GM18870 (cell line): ENCODE data around the gene ZBTB21.

Experiments used
- ATAC-seq: cut with Tn5 transposase; IDR thresholded peaks from one replicate; pipeline ENCODE4 v1.9.1; 2021; ENCODE audit warnings: moderate library complexity; ENCODE audit not compliant: unreplicated experiment

Gene ZBTB21

GRCh38 chr21:42040411-42041180, 30.4 kb upstream of the ZBTB21 start:
- ATAC-seq: no peak

DNA sequence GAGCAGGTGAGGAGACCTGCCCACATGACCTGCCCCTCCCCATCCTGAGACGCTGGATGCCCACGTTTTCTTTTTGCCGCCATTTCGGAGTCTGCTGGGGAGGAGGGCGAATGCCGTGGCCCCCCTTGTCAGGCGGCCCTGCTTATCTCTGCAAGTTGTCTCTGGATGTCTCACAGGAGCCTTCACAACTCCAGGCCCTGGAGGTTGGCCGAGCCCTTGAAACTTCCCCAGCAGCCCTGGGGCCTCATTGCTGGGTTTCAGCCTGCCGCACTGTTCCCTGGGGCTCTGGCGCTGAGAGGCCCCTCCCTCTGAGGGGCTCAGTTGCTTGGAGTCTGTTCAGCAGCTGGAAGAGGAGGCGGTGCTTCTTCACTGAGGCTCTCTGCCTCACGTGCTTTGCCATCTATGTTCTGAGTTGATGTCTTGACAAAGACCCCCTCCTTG, 29.8 kb upstream of the ZBTB21 start:
- ATAC-seq: no peak

DNA sequence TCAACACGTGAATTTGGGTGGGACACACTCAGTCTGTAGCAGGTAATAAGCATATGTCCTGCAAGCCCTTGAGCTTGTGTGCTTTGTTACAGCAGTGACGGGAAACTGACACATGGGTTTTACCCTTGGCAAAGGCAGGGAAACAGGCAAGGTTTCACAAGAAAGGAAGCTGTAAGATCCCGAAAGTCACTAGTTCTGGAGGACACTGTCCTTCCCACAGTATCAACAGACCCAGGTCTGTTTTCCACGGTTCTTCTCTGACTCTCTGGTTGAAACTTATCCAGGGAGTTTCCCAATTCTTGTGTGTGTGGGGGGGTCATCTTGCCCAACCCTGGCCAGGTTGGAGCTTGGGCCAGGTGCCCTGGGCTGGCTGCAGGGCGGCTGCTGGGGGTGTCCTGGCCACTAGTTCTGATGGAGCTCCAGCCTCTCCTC, 29.3 kb upstream of the ZBTB21 start:
- ATAC-seq: no peak

DNA sequence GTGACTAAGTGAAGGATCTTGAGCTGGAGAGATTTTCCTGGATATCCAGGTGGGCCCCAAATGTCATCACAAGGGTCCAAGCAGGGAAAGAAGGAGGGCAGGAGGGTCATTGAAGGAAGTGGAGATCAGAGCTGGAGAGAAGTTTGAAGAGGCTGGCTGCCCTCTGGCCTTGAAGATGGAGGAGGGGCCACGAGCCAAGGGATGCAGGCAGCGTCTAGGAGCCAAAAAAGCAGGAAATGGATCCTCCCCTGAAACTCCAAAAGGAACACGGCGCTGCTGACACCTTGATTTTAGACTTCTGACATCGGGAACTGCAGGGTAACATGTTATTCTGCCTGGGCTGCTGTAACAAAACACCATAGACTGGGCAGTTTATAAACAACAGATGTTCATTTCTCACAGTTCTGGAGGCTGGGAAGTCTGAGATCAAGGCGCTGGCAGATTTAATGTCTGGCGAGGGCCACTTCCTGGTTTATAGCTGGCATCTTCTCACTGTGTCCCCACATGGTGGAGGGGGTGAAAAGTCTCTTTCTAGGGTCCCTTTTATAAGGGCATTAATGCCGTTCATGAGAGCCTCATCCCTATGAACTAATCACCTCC, 28.8 kb upstream of the ZBTB21 start:
- no peak for ATAC-seq

DNA sequence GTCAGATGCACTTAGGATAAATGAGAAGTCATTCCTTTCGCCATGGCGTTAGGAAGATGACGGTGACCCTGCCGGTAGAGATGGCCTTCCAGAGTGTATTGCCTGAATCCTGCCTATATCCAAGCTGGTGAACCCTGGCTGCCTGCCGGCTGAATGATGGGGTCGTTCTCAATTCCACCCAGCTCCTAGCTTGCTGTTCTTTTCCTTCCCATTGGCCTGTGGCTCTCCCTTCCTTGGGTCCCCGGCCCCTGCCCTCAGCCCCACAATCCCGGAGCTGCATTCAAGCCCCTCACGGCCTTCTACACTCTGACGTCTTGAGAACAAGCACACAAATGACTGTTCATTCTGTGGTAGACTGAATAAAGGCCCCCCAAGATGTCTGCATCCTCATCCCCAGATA, 28.2 kb upstream of the ZBTB21 start:
- ATAC-seq: no peak

DNA sequence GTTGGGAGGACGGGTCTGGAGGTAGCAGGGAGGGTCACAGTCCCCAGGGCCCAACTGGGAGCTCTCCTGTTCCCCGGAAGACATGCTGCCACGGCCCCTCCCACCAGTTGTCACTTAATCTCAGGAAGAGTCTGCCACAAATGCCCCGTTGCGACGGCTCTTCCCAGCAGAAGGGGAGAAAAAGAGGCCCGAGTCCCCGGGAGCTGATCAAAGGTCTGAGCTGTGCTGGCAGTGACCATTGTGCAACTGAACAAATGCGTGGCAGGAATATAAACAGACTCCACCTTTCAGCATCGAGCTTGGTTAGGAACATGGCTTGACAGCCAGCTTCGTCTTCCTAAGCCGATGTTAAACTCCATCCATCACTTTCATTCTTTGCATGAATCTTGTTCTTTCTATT, 27.8 kb upstream of the ZBTB21 start:
- no peak for ATAC-seq

- no peak for ATAC-seq
Observed at GRCh38 chr21:42037516-42037915, 27.4 kb upstream of the ZBTB21 start.

GRCh38 chr21:42036313-42036712, 26.2 kb upstream of the ZBTB21 start:
- no peak for ATAC-seq

DNA sequence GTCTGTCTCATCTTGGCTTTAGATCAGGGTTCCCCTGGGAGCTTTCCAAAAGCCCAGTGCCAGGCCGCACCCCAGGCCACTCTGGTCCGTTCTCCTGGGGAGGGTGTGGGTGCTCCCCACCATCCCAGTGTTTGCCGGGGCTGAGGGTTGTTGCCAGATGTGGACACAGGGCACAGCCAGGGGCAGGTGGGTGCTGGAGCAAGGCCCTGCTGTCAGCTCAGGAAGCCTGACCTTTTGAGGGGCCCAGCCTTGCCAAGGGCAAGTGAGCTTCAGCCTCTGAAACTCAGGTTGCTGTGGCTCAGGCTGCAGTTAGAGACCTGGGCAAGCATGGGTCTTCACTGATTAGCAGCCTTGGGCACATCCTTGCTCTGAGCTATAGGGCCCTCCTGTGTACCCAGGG, 22.8 kb upstream of the ZBTB21 start:
- ATAC-seq: no peak

DNA sequence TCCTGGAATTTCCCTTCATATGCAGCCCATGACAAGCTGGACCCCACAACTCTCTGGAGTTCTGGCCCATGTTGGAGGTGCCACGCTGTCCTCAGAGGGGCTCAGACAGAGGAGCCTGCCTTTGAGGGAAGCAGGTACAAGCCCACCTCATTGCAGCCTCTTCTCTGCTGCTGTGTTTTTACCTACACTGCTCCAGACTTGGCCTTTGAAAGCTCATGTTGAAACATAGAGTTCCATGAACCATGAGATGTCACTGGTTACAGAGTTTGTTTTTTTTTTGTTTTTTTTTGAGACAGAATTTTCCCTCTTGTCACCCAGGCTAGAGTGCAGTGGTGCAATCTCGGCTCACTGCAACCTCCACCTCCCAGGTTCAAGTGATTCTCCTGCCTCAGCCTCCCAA, 22.1 kb upstream of the ZBTB21 start:
- ATAC-seq: no peak

- no peak for ATAC-seq
Observed at GRCh38 chr21:42031816-42032215, 21.7 kb upstream of the ZBTB21 start.

GRCh38 chr21:42031241-42031640, 21.1 kb upstream of the ZBTB21 start:
- no peak for ATAC-seq

DNA sequence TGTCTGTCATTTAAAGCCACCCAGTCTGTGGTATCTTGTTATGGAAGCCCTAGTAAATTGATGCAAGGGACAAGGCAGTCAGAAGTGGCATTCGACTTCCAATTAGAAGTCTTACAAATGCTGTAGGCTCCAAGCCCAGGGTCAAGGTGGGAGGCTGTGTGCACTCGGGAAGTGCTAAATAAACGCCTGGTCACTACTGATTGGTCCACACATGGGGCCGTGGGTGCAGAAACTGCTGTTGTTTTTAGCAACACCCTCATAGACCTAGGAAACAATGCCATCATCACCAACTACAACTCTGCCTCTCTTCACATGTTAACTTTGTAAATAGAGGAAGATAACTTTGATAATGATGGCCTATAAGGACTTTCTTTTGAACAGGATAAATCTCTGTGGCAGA, 20.2 kb upstream of the ZBTB21 start:
- ATAC-seq: no peak

GRCh38 chr21:42028766-42029425, 18.7 kb upstream of the ZBTB21 start:
- no peak for ATAC-seq

DNA sequence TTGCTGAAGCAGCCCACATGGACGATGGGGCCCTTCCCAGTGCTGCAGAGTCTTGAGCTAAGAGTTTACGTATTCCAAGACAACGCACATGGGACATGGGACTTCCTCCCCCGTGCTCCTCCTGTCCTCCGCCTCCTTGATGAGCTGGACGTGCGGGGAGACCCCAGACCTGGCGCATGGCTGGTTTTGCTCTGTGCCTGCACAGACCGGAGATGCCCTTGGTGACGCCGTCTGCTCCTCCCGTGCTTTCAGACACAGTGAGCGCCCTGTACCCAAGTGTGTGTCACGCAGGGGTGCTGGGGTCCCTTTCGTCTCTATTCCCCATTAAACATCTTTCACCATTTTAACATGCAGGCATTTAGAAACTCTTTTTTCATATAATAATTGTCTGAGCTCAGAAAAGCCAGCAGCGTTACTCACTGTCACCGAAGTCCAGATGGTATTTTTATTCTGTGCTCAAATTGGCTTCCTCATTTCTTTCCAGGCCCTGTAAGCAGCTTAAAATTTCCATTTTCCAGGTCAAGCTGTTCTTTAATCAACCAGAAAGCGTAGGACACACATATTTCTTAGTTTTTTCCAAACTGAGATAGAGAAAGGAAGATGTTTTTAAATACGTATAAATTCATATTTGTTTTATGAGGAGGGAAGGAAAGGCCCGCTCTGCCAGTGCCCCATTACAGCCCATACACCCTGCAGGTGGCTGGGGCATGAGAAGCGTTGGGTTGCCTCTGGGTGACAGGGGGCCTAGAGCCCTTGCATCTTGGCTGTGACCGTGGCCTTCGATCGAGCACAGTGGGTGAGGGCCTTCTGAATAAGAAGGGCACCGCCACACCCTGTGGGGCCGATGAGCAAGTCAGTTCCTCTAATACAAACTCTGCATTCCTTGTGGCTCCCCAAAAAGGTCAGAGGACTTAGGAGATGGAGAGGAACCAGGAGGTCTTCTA, 17.9 kb upstream of the ZBTB21 start:
- ATAC-seq: no peak

DNA sequence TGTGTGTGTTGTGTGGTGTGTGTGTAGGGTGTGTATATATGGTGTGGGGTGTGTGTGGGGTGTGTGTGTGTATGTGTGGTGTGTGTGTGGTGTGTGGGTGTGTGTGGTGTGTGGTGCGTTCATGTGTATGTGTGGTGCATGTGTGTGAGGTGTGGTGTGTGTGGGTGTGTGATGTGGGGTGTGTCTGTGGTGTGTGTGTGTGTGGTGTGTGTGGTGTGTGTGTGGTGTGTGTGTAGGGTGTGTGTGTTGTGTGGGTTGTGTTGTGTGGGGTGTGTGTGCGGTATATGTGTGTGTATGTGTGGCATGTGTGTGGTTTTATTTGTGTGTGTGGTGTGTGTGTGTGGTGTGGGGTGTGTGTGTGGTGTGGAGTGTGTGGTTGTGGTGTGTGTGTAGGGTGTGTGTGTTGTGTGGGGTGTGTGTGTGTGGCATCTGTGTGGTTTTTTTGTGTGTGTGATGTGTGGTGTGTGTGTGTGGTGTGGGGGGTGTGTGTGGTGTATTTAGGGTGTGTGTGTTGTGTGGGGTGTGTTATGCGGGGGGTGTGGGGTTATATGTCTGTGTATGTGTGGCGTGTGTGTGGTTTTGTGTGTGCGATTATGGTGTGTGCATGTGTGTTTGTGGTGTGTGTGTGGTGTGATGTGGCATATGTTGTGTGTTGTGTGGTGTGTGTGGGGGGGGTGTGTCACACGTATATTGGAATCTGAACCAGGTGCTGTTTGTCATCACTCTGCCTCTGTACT, 17.1 kb upstream of the ZBTB21 start:
- ATAC-seq: no peak

GRCh38 chr21:42026082-42026435, 15.9 kb upstream of the ZBTB21 start:
- ATAC-seq: no peak

- no peak for ATAC-seq
Observed at GRCh38 chr21:42025376-42026081, 15.4 kb upstream of the ZBTB21 start.

DNA sequence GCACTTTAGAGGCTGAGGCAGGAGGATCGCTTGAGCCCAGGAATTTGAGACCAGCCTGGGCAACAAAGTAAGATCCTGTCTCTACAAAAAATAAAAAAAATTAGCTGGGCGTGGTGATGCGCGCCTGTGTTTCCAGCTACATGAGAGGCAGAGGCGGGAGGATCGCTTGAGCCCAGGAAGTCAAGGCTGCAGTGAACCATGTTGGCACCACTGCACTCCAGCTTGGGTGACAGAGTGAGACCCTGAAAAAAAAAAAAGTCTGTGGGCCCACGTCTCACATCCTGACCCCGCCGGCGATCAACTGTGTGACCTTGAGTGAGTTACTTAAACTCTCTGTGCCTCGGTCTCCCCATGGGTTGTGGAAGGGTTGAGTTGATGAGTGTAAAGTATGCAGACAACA, 12.7 kb upstream of the ZBTB21 start:
- no peak for ATAC-seq

GRCh38 chr21:42022091-42022430, 11.9 kb upstream of the ZBTB21 start:
- no peak for ATAC-seq
